ENCODE measurements around the gene CYP21A2.
"Not testable (repeated sequence)": the region's sequence is repeated elsewhere in the genome, so short reads cannot be mapped to it uniquely, and the experiment has no call there.

Gene CYP21A2

DNA sequence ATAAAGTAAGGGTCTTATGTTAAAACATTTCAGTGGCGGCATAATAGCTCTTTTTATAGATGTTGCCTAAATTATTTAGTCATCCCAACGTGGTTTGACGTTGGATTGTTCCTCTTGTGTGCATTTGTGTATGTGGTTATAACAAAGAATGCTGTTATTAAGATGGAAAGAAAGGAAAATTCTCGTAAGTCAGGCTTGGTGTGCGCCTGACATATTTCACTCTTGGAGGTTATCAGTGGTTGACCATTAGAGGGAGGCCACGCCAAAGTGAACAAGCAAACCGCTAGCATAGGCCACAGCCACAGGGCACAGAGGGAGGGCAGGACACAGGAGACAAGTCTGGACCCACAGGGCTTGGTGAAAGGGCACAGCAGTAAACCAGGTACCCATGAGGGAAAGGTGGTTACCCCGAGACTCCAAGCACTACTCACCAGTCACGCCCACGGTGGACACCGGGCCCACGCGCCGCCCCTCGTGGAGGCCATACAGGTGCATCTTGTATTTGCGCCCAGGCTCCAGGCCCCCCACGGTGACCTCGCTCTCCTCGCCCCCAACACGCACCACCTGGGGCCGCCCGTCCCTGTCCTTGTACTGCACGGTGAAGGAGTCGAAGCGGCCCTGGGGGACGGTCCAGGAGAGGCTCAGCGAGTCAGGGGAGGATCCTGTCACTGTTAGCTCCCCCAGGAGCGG, 22.9 kb downstream of the CYP21A2 start:
- TF ChIP-seq, protein P1, sequence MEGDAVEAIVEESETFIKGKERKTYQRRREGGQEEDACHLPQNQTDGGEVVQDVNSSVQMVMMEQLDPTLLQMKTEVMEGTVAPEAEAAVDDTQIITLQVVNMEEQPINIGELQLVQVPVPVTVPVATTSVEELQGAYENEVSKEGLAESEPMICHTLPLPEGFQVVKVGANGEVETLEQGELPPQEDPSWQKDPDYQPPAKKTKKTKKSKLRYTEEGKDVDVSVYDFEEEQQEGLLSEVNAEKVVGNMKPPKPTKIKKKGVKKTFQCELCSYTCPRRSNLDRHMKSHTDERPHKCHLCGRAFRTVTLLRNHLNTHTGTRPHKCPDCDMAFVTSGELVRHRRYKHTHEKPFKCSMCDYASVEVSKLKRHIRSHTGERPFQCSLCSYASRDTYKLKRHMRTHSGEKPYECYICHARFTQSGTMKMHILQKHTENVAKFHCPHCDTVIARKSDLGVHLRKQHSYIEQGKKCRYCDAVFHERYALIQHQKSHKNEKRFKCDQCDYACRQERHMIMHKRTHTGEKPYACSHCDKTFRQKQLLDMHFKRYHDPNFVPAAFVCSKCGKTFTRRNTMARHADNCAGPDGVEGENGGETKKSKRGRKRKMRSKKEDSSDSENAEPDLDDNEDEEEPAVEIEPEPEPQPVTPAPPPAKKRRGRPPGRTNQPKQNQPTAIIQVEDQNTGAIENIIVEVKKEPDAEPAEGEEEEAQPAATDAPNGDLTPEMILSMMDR (IDR thresholded peaks at IDR 0.05; ENCODE audit: low read depth, low read length), result no peak
- H3K27ac ChIP-seq, result no peak overlapping the region
- H3K9me3 ChIP-seq (ENCODE audit: severe bottlenecking), result peaks cover under 1% of the 10 kb centered on the region
- H3K27me3 ChIP-seq (ENCODE audit: insufficient read depth, low read depth, severe bottlenecking), result no peaks in the 10 kb centered on the region
- H3K4me3 ChIP-seq (ENCODE audit: low read depth, low read length), result no peak overlapping the region
- H3K36me3 ChIP-seq, result no peaks in the 10 kb centered on the region
- no peak for DNase-seq

DNA sequence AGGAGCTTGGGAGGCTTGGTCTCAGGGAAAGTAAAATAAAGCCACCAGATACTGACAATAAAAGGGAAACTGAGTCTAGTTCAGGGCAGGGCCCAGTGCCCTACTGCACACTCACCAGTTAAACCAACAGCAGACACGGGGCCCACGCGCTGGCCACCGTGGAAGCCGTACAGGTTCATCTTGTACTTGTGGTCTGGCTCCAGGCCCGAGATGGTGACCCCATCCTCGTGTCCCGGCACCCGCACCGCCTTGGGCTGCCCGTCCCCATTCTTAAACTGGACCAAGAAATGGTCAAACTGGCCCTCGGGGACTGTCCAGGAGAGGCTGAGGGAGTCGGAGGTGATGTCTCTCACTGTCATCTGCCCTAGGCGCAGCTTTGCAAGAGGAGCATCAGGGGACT, 26.5 kb downstream of the CYP21A2 start:
- H3K4me3 ChIP-seq (ENCODE audit: low read depth, low read length), result no peak overlapping the region
- DNase-seq, result no peak
- TF ChIP-seq, protein P1 (IDR thresholded peaks at IDR 0.05; ENCODE audit: low read depth, low read length), result no peak

DNA sequence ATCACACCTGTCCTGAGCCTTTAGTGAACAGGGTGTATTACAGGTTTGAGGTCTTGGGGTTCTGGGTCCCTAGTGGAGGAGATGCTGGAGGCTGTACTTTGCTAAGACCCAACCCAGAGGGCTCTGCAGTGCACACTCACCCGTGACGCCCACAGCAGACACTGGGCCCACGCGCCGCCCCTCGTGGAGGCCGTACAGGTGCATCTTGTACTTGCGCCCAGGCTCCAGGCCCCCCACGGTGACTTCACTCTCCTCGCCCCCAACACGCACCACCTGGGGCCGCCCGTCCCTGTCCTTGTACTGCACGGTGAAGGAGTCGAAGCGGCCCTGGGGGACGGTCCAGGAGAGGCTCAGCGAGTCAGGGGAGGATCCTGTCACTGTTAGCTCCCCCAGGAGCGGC, 29.3 kb downstream of the CYP21A2 start:
- not testable (repeated sequence) for H3K36me3 ChIP-seq; H3K27ac ChIP-seq; H3K9me3 ChIP-seq (ENCODE audit: severe bottlenecking); DNase-seq; H3K4me3 ChIP-seq (ENCODE audit: low read depth, low read length); H3K27me3 ChIP-seq (ENCODE audit: insufficient read depth, low read depth, severe bottlenecking)

More for the DNA sequence above, 26.5 kb downstream of the CYP21A2 start:
- Histone ChIP-seq H3K27ac (no peak overlapping the region), H3K27me3 (ENCODE audit: insufficient read depth, low read depth, severe bottlenecking) (no peaks in the 10 kb centered on the region), H3K9me3 (ENCODE audit: severe bottlenecking) (no peaks in the 10 kb centered on the region), H3K36me3 (no peaks in the 10 kb centered on the region)

DNA sequence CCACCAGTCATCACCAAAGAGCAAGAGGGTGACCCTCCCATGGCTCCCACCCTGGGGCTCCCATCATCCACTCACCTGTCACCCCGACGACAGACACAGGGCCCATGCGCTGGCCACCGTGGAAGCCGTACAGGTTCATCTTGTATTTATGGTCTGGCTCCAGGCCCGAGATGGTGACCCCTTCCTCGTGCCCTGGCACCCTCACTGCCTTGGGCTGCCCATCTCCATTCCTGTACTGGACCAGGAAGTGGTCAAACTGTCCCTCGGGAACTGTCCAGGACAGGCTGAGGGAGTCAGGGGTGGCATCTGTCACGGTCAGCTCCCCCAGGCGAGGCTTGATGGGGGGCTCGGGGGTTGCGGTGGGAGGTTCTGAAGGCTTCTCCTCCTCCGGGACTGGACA, 30.1 kb downstream of the CYP21A2 start:
- H3K36me3 ChIP-seq; H3K4me3 ChIP-seq (ENCODE audit: low read depth, low read length); H3K27me3 ChIP-seq (ENCODE audit: insufficient read depth, low read depth, severe bottlenecking); H3K27ac ChIP-seq; H3K9me3 ChIP-seq (ENCODE audit: severe bottlenecking); DNase-seq: not testable (repeated sequence)

DNA sequence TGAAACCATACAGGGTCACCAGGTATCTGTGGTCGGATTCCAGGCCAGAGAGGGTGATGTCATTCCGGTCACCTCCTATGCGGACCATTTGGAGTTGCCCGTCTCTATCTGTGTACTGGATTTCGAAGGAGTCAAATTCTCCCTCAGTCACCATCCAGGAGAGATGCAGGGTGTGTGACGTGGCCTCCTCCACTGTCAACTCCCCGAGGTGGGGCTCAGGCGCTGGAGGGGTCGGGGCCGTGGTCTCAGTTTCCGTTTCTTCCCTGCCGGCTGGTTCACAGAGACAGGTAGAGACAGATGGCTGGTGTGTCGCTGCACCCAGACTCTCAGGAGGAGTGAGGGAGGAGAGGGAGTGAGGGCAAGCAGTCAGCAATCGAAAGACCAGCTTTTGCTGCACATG, 30.7 kb downstream of the CYP21A2 start:
- Histone ChIP-seq H3K27ac (no peak overlapping the region), H3K36me3 (no peaks in the 10 kb centered on the region), H3K4me3 (ENCODE audit: low read depth, low read length) (no peak overlapping the region), H3K27me3 (ENCODE audit: insufficient read depth, low read depth, severe bottlenecking) (no peaks in the 10 kb centered on the region), H3K9me3 (ENCODE audit: severe bottlenecking) (no peaks in the 10 kb centered on the region)
- TF ChIP-seq, protein P1 (IDR thresholded peaks at IDR 0.05; ENCODE audit: low read depth, low read length), result no peak
- no peak for DNase-seq

DNA sequence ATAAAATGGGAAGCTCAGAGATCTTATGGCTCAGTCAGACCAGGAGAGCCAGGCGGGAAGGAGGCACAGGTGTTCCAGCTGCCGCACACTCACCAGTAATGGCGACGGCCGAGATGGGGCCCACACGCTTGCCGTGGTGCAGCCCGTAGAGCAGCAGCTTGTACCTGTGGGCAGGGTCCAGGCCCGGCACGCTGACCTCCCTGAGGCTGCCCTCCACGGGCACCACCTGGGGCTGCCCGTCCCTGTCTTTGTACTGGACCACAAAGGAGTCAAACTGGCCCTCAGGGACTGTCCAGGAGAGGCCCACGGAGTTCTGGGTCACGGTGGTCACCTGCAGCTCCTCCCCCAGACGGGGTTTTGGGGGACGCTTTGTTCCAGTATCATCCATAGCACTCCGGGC, 31.2 kb downstream of the CYP21A2 start:
- no peaks in the 10 kb centered on the region for H3K36me3 ChIP-seq
- no peaks in the 10 kb centered on the region for H3K27me3 ChIP-seq (ENCODE audit: insufficient read depth, low read depth, severe bottlenecking)
- TF ChIP-seq, protein P1 (IDR thresholded peaks at IDR 0.05; ENCODE audit: low read depth, low read length), result no peak
- DNase-seq, result no peak
- H3K27ac ChIP-seq, result no peak overlapping the region
- H3K9me3 ChIP-seq (ENCODE audit: severe bottlenecking), result no peaks in the 10 kb centered on the region
- no peak overlapping the region for H3K4me3 ChIP-seq (ENCODE audit: low read depth, low read length)

DNA sequence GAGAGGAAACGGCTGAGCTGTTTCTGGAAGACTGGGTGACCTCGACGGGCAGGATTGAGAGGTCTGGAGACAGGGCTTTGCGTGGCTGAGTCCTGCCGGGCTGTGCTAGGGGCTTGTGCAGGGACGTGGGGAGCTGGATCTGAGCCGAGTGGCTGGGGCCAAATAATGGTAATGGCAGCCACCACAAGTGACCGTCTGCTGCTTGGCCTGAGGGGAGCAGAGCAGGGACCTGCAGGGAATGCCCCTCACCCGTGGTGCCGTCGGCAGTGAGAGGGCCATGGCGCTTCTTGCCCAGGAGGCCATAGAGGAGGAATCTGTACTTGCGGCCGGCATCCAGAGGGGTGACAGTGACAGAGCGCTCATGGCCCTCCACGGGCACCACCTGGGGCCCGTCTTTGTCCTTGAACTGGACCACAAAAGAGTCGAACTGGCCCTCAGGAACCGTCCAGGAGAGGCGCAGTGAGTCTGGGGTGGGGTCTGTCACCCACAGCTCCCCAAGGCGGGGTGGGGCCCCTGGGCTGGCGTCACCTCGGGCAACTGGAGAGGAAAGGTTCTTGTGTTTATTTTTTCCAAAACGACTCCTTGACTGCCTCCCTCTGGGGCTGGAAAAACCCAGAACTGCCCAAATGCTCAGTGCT, 31.8 kb downstream of the CYP21A2 start:
- no peak for DNase-seq
- TF ChIP-seq, protein P1 (IDR thresholded peaks at IDR 0.05; ENCODE audit: low read depth, low read length), result no peak
- no peaks in the 10 kb centered on the region for H3K9me3 ChIP-seq (ENCODE audit: severe bottlenecking)
- H3K27me3 ChIP-seq (ENCODE audit: insufficient read depth, low read depth, severe bottlenecking), result no peaks in the 10 kb centered on the region
- H3K36me3 ChIP-seq, result no peaks in the 10 kb centered on the region
- H3K27ac ChIP-seq, result no peak overlapping the region
- no peak overlapping the region for H3K4me3 ChIP-seq (ENCODE audit: low read depth, low read length)

Measured in WERI-Rb-1 (cell line).